MM.1S (cell line): ENCODE measurements around the gene CNGB1.

Experiments used
- CTCF ChIP-seq: fragments of 300-600 bp; sonication (generic); IDR thresholded peaks from 2 replicates; pipeline ENCODE4 v1.5.1; 2016; ENCODE audit warnings: antibody characterized with exemption, low read length, mixed read lengths
- EZH2 ChIP-seq: fragments of 300-600 bp; sonication (generic); optimal IDR thresholded peaks from 2 replicates; pipeline ENCODE3; 2017; ENCODE audit warnings: low read depth, mild to moderate bottlenecking, antibody characterized with exemption, low read length, mixed read lengths
- EZH2phosphoT487 ChIP-seq: fragments of 300-600 bp; sonication (generic); IDR thresholded peaks from 2 replicates; pipeline ENCODE4 v1.6.1; 2018; ENCODE audit warnings: antibody characterized with exemption, low read length

GRCh38 chr16:57868913-57869520 is 101.9 kb downstream of the CNGB1 start:
- TF ChIP-seq CTCF, result no peak
- no peak for TF ChIP-seq EZH2
- TF ChIP-seq EZH2phosphoT487, result no peak
